Measurements from ENCODE around the gene ONECUT1.
"Not testable (repeated sequence)": the region's sequence is repeated elsewhere in the genome, so short reads cannot be mapped to it uniquely, and the experiment has no call there.

The ONECUT1 gene

DNA sequence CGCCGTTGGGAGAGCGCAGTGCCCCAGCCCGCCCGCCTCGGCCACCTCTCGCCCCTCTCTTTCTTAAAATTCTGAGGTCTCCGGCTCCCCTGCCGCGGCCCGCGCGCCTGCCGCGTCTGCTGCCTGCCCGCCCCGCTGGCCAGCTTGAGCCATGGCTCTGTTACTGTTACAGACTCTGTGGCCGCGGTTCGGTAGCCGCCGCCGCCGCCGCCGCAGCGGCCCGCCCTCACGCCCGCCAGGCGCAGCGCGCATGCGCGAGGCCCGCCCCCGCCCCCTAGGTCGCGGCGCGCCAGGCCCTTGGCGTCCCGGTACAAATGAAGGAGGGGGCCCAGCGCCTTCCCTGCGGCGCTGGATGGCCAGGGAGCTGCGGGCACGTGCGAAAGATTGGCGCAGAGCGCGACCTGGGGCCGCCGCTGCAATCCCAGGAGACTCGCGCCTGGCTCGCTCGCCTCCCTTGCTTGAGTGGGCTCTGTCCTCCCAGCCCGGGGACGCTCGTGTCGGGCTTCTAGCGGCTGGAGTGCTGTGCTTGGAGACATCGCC lies at the start of gene ONECUT1:
ONECUT1 (minus strand) TSS at position 168 of the 540 bp plus-strand sequence. CDS start 452 bp downstream, outside the sequence.
- no peak for DNase-seq (ENCODE audit: low read depth)

DNA sequence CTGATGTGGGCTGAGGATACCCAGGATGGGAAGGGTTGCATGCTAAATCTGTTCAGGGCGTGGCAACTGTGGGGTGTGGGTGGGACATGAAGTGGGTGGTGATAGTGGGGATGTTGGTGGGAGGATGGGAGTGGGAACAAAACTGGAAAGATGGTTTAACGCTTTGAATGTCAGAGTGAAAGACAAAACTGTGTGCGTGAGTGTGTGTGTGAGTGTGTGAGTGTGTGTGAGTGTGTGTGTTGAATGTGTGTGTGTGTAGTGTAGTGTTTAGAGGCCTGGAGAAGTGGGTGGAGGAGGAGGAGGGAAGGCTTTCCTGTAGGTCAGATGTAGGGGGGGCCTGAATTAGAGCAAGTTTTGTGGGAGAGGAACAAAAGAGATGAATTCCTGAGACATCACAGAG lies 44.2 kb upstream of the ONECUT1 start:
- no peak for DNase-seq (ENCODE audit: low read depth)

DNA sequence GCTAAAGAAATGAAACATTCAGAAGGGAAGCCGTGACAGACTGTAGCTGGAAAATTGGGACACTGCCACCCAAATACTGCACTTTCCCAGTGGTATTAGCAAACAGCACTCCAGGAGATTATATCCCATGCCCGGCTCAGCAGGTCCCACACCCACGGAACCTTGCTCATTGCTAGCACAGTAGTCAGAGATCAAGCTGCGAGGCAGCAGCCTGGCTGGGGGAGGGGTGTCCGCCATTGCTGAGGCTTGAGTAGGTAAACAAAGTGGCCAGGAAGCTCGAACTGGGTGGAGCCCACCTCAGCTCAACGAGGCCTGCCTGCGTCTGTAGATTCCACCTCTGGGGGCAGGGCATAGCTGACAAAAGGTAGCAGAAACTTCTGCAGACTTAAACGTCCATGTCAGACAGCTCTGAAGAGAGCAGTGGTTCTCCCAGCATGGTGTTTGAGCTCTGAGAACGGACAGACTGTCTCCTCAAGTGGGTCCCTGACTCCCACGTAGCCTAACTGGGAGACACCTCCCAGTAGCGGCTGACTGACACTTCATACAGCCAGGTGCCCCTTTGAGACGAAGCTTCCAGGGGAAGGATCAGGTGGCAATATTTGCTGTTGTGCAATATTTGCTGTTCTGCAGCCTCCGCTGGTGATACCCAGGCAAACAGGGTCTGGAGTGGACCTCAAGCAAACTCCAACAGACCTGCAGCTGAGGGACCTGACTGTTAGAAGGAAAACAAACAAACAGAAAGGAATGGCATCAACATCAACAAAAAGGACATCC lies 34.2 kb upstream of the ONECUT1 start:
- not testable (repeated sequence) for DNase-seq (ENCODE audit: low read depth)

DNA sequence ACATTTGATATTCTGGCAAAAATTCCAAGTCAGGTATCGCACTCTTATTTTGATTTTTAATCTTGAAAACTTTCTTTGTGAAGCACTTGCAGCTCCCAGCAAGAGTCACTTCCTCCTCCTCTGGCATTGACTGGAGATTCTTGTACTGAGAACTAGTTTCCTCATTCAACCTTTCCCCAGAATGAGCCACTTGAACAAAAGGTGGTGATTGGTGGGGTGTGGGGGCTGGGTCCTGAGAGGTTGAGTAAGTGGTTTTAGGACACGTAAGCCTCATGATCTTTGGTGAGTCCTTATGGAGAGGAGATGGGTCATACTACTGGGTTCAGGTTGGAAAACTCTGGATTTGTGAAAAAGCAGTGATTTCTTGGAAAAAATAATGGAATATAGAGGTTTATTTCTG lies 32.3 kb upstream of the ONECUT1 start:
- no peak for DNase-seq (ENCODE audit: low read depth)

DNA sequence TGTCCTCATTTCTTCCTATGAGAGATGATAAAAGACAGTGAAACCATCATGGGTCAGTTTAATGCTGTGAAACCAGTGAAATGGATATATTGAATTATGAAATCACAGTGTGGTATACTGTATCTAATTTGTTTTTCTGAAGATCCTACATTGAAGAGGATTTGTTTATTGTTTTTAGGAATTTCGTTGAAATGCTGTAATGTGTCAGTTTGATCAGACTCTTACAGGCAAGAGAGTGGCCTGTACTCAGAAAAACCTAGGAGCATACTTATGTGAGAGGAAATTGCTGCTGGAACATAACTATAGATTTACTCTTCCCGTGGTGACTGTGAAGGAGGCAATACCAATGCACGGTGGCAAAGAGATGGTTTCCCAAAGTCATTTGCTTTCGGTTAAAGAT lies 29.1 kb upstream of the ONECUT1 start:
- DNase-seq (ENCODE audit: low read depth), result no peak

DNA sequence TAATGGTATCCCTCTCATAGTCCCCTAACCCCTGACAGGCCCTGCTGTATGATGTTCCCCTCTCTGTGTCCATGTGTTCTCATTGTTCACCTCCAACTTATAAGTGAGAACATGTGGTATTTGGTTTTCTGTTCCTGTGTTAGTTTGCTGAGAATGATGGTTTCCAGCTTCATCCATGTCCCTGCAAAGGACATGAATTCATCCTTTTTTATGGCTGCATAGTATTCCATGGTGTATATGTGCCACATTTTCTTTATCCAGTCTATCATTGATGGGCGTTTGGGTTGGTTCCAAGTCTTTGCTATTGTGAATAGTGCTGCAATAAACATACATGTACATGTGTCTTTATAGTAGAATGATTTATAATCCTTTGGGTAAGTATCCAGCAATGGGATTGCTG lies 25.8 kb upstream of the ONECUT1 start:
- not testable (repeated sequence) for DNase-seq (ENCODE audit: low read depth)

DNA sequence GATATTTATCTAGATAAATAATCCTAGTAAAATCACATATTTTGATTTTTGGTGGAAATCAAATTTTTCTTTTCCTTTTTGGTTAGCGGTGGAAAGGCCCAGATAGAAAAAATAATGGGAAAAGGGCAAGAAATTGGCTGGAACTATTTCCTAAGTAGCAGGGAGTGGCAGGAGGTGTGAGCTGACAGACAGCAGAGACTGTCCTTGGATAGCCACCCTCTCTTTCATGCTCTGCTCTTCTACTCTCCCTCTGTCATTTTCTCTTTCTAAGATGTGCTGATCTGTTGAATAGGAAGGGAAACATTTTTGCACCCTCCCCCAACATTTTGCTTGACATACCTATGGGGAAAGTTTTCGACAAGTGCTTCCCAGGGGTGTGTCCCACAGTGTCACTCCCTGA lies 18.9 kb upstream of the ONECUT1 start:
- DNase-seq (ENCODE audit: low read depth), result no peak

DNA sequence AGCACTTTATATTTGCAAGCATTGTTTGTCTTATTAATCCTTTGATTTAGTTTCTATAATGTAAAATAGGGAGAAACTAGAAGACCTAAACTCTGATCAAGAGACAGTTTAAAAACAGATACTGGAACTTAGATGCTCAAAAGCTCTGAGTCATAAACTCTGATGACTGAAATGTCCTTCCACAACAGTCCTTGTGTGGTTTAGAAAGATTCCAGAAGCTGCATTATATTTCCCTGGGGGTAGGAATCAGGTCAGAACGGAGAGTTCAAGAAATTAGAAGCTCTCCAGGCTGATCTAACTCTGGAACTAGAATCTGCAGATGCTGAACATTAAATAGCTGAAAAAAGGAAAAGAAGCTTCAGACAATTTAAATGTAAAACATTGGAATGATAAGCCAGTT lies 18.3 kb upstream of the ONECUT1 start:
- DNase-seq (ENCODE audit: low read depth), result no peak

DNA sequence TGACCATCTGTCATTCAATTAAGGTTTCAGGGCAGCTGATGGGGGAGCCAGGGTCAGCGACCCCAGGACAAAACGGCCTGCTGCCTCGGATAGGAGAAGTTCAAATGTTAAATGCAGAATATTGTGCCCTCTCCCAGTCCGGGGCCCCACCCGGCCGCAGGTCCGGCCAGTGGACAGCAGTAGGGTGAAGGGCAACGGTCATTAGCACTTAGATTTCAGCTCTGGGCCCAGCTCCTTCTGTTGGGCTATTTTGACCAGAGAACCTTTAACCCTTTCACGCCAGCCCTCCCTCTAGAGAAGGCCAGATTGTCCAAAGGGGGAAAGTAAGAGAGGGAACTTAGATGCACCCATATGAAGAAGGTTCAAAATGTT lies 16.1 kb upstream of the ONECUT1 start:
- DNase-seq (ENCODE audit: low read depth), result no peak

DNA sequence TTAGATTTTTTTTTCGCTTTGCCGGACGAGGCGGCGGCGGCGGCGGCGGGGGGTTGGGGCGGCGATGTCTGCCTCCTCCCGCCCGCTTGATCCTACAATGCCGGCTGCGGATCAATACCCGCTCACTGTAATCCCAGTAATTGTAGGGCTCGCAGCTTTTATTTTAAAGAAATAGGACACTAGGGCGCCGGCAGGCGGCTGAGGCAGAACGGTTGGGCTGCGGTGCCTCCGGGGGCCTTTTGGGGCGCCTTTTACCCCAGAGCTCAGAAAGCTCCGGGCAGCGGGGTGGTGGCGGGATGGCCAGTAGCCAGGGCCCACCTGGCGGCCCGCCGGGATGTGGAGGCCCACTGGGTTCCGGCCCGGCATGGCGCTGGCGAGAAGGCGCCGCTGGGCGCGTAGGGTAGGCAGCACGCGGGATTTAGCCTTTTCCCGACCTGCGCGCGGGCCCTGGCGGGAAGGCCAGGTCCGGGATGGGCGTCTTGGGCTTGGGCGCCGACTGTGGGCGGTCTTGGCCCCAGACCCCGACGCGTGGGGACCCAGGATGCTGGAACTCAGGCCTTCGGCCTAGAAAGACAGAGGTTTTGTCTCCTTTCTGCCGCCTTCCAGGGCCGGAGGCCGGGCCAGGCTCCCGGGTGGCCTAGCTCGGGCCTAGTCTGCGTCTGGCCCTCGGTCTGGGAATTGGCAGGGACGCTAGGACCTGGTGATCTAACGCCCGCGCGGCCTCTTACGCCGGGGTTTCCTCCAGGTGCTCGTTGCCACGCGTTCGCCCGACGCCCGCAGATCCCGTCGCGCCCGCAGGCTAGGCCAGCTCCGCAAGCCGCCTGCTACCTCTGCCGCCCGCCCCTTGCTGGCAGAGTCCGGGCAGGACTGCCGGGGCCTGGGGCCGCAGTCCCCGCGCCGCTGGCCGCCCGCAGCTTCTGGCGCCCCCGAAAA lies 15.5 kb upstream of the ONECUT1 start:
- no peak for DNase-seq (ENCODE audit: low read depth)

DNA sequence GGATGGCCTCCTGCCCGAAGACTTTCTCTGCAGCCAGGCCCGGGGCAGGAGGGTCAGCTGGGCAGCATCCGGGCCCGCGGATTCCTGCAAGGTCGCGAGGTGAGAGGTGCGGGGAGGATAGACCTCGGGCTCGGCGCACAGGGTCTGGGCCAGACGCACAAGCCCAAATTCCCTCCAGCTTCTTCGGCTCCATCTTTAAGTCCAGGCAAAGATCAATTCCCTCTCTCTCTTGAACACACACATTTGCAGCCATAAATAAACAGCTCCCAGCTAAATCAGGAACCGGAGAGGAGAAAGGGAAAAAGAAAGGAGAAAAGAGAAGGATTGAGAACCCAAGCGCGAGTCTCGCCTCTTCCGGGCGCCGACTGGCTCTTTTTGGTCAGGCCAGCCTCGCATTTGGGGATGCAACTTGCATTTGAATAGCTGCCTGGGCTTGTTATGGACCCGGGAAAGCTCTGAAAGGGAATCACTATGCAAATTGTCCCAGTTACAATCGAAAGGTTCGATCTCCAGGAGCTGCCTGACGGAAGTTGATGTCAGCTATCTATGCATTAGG lies 14.5 kb upstream of the ONECUT1 start:
- no peak for DNase-seq (ENCODE audit: low read depth)

DNA sequence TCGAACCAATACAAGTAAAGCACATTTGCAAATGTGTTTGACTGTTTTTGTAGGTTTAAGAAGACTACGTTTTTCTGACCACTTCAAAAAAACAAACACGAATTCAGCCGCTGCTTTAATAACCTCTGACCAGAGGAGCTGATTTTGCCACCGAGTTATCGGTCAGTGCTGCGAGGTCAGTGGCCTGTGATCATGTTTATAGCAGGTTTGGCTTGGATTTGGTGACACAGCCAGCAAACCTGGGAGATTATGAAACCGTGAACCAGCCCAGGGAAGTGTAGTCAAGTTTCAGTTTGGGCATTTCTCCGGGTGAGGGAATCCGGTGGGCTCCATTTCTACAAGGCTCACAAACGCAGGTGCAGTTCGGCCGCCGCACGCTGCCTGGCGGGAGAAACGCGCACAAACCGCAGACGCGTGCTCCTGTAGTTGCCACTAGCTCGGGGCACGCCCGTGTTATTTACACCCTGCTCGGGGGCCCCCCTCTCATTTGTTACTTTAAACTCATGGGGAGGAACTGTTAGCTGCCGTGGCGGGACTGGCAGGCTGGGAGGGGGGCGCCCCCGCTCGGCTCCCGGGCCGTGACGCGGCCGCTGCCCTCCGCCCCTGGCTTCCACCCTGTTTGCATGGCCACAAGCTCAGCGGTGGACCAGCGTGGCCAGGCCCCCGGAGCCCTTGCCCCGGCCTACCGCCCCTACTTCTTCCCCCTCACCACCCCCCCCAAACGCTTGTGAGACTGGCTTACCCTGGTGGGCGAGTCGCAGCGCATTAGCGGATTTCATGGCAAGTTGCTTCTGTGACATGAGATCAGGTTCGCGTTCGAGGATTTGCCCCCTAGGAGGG lies 13.6 kb upstream of the ONECUT1 start:
- no peak for DNase-seq (ENCODE audit: low read depth)

DNA sequence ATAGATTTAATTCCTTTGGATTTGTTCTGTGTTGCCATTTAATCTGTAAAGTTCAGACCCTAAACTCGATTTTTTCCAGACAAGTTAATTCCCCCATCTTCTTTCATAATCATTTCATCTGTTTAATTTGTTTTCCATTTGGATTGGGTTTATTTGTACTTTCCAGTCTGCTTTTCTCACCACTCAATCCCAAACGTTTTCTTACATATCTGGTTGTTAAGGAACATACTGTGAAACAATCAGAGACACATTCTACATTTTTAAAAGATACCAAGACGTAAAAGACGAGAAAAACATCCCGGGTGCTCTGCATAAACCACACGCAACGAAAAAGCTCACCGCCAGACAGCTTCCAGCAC lies 13.0 kb upstream of the ONECUT1 start:
- no peak for DNase-seq (ENCODE audit: low read depth)

DNA sequence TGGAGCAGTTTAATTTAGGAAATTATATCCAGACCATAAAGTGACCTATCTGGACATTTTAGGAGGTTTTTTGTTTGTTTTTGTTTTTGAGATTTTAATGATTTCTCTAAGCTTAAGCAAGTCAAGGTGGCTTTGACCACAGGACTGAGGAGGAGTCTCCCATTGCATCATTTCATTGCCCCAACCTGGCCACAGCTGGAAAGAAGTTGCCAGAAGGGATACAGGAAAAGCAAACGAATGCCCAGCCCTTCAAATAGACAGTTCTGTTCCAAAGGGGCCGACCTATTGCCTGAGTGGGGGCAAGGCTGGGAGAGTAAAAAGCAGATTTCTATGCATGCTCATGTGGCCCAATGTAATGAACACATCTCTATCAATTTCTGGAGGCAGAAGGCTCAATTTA lies 12.0 kb upstream of the ONECUT1 start:
- no peak for DNase-seq (ENCODE audit: low read depth)

DNA sequence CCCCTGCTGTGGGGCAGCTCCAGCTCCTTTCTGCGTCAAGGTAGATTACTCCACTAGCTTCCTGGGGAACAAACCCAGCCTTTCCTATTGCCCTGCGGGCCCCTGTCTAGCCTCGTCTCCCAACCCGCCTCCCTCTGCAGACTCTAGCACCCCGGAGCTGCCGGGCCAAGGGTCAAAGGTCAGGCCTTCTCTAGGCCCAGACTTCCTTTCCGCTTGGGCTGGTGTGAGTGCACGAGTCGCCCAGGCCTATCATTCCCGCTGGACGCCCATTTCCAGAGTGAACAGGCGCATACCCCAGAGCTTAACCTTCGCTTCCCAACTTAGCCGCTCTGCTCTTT lies 11.6 kb upstream of the ONECUT1 start:
- DNase-seq (ENCODE audit: low read depth), result no peak

DNA sequence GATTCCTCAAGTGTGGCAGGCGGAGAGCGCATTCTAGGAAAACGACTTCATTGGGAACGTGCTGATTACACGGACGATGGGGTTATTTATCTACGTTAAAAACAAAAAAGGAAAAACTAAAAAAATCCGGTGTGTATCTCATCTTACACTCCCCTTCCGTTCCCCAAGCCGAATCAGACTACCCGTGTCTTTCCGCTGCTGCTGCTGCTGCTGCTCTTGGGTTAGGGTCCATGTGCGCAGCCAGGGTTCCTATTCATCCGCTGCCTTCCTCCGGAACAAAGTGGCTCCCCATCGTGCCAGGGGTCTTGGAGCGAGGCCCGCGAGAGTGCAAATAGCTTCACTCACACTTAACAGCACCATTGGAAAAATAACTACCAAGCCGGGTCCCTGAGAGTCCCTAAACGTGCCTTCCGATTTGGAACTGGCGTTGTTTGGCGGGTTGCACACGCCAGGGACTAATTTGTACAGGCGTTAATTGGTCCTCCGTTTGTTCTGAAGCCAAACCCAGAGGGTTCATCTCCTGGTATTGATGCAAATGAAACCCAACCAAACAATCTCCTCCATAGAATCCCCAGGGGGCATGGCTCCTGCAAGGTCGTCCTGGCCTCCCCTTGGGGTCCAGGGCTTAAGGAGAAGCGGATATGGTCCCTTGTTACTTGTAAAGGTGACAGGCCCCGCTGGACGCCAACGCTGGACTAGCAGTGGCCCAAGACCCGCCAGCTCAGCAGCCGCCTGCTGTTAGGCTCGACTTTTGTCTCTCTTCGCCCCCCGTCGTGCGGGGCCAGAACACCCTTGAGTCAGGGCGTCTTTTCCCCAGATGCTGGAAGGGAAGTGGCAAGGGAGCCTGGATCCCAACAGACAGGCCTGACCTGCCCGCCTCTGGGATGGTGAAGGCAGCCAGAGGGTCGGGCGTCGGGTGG lies 11.0 kb upstream of the ONECUT1 start:
- no peak for DNase-seq (ENCODE audit: low read depth)

DNA sequence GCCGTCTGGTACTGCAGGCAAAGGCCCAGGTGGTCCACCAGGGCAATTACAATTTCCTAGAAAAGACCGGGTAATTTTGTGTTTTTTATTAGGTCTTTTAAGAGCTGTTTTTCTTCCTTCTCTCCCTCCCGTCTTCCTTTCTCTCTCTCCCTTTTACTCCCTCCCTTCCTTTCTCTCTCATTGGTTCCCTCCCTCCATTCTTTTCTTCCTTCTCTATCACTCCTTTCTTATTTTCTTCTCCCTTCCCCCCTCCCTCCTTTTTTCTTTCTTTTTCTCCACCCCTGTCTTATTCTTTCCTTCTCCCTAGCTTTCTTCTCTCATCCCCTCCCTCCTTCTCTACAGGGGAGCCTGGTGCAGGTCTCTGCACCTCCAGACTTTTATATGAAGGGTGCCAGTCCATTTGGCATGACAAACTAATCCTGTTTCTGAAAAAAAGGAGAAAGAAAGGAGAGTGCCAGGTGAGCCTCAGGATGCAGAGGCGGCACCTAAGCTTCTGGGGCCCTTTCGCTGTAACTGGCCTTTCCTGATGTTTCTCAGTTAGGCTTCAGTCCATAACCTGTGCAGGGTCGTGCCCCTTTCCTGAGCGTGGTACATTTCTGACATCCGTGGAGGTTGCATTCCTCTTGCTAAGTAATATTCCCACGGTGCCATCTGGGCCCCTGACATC lies 9.1 kb upstream of the ONECUT1 start:
- no peak for DNase-seq (ENCODE audit: low read depth)

DNA sequence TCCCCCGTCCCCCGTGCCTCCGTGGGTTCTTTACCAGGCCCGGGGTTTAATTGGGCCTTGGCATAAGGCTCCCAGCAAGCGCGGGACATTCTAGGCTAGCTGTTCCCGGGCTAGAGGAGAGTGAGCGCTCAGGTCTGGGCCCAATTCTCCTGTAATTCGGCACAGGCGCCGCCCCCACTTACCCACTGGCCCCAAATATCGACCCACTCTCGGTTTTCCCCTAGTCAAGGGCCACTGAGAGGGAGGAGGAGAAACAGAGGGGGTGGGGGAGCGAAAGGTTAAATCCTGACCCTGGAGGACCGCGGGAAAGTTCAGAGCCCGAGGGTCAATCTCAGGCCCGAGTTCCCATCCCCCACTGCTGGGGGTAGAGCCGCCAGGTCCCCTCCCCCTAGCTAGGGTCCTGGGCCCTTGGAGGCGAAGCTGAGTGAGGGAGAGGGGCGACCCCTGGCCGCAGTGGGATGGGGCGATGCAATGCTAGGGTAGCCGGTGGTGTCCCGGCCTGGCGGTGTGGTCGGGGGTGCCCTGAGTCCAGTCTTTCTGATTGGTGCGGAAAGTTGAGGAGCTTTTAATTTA lies 8.5 kb upstream of the ONECUT1 start:
- DNase-seq (ENCODE audit: low read depth), result no peak

DNA sequence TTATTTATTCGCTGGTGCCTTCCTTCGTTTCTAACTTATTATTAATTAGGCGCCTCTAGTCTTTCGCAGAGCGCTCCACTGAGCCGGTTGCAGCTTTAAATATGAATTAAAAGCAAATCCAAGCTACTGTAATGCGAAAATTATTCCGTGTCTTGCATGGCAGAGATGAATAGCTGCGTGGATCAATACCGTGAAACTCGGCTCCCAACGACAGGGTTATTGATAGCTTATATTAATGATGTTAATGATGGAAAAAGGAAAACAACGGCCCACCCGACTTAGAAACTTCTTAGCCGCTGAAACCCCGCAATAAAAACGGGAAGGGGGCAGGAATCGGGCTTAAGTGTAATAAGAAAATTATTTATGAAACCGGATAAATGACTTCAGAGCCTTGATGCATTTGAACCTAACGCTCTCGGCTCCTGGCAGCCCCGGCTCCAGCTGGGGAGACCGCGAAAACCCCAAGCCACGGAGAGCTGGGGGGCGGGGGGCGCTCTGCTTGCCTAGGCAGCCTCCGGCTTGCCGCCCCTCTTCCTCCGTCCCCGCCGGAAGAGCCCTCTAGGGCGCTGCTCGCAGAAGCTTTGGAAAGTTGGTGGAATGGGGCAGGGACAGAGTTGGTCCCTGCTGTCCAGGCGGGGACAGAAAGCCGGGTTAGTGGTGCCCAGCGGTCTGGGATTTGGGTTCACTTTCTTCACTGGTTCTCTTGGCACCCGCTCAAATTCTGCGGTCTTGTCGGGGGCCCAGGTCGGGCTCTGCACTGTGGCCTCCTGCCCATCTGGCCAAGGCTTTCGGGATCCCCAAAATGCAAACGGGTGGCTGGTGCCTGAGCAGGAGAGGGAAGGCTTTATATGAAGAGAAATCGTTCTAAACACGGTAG lies 7.7 kb upstream of the ONECUT1 start:
- no peak for DNase-seq (ENCODE audit: low read depth)
